Stimulated activated naive B cell treated with anti-CD40 and anti-IgM and Interleukin-4, amounts not matched to agents 10 μg/mL and 1 μg/mL and 100 μg/mL, for 72 hours (primary cell): Measurements from ENCODE around the gene SEMA3D.
A peak's percentile ranks its signal among the peaks of the same experiment; 100 is the strongest.

Source experiments
- ATAC-seq, 2 donors: fragments of 150-1000 bp; cut with Tn5 transposase; replicated peaks; 2 replicates each; pipeline ENCODE4 v1.10.0; 2021; ENCODE audit warnings: moderate library complexity in 1 of 2
- DNase-seq: peaks from one replicate; pipeline ENCODE4 v3.0.0; 2021
- H3K27ac Mint-ChIP-seq: one replicate; pipeline ENCODE4 v1.8.0; 2022; ENCODE audit warnings: mild to moderate bottlenecking, mixed read lengths
- H3K27me3 Mint-ChIP-seq, 2 donors: one replicate each; pipeline ENCODE4 v1.8.0; 2022; ENCODE audit warnings: mixed read lengths in 2 of 2
- H3K36me3 Mint-ChIP-seq, 2 donors: one replicate each; pipeline ENCODE4 v1.8.0; 2022; ENCODE audit warnings: mixed read lengths in 2 of 2, mild to moderate bottlenecking in 1 of 2
- H3K4me1 Mint-ChIP-seq, 2 donors: one replicate each; pipeline ENCODE4 v1.8.0; 2022; ENCODE audit warnings: mixed read lengths in 2 of 2, mild to moderate bottlenecking in 1 of 2
- H3K4me3 Mint-ChIP-seq, 2 donors: one replicate each; pipeline ENCODE4 v1.8.0; 2022; ENCODE audit warnings: mild to moderate bottlenecking in 2 of 2, mixed read lengths in 2 of 2, moderate library complexity in 1 of 2
- H3K9me3 Mint-ChIP-seq, 2 donors: one replicate each; pipeline ENCODE4 v1.8.0; 2022; ENCODE audit warnings: mixed read lengths in 2 of 2, mild to moderate bottlenecking in 1 of 2

Gene SEMA3D

GRCh38 chr7:85186521-85187241, at the start of gene SEMA3D:
Gene SEMA3D (minus strand): TSS chr7:85187056. CDS start chr7:85121891, 65,165 bp downstream.
- H3K27me3 Mint-ChIP-seq = peaks cover 44 to 49% of the 10 kb centered on the region in 2 donors
- no peaks in the 10 kb centered on the region for H3K36me3 Mint-ChIP-seq
- peak within 1 kb of the TSS; percentile 88 to 95 for H3K4me3 Mint-ChIP-seq
- DNase-seq (peak; percentile 73), ATAC-seq (peak; percentile 94 to 95)
- H3K27ac Mint-ChIP-seq = peak within 1 kb of the TSS; percentile 75
- peaks cover 22 to 29% of the 10 kb centered on the region in 2 donors for H3K4me1 Mint-ChIP-seq
- H3K9me3 Mint-ChIP-seq = no peaks in the 10 kb centered on the region

GRCh38 chr7:85234730-85235129, 47.9 kb upstream of the SEMA3D start:
- Mint-ChIP-seq H3K4me3 (no peak overlapping the region), H3K4me1 (peaks cover 12 to 15% of the 10 kb centered on the region in 2 donors), H3K36me3 (peaks cover 2 to 8% of the 10 kb centered on the region in 2 donors), H3K27ac (no peak overlapping the region), H3K27me3 (no peaks in the 10 kb centered on the region), H3K9me3 (peaks cover 5 to 8% of the 10 kb centered on the region in 2 donors)
- no peak for ATAC-seq
- no peak for DNase-seq

- Mint-ChIP-seq H3K36me3 (peaks cover 2 to 8% of the 10 kb centered on the region in 2 donors), H3K27ac (no peak overlapping the region), H3K4me3 (no peak overlapping the region), H3K27me3 (no peaks in the 10 kb centered on the region), H3K4me1 (peaks cover 12 to 19% of the 10 kb centered on the region in 2 donors), H3K9me3 (peaks cover 5 to 7% of the 10 kb centered on the region in 2 donors)
- ATAC-seq (no peak), DNase-seq (no peak)
These were observed 45.2 kb upstream of the SEMA3D start for GRCh38 chr7:85232068-85232467.

GRCh38 chr7:85230623-85231022, 43.8 kb upstream of the SEMA3D start:
- H3K4me3 Mint-ChIP-seq = peak overlapping the region; percentile 11 to 43
- H3K27me3 Mint-ChIP-seq = no peaks in the 10 kb centered on the region
- DNase-seq = no peak
- peaks cover 12 to 19% of the 10 kb centered on the region in 2 donors for H3K4me1 Mint-ChIP-seq
- peaks cover 5 to 7% of the 10 kb centered on the region in 2 donors for H3K9me3 Mint-ChIP-seq
- ATAC-seq = peak; percentile 92 to 94
- peaks cover 2 to 8% of the 10 kb centered on the region in 2 donors for H3K36me3 Mint-ChIP-seq
- peak overlapping the region; percentile 1 for H3K27ac Mint-ChIP-seq

- Mint-ChIP-seq H3K9me3 (peaks cover 5 to 7% of the 10 kb centered on the region in 2 donors), H3K27ac (no peak overlapping the region), H3K4me1 (peaks cover 12 to 19% of the 10 kb centered on the region in 2 donors), H3K36me3 (peaks cover 2 to 8% of the 10 kb centered on the region in 2 donors), H3K4me3 (no peak overlapping the region), H3K27me3 (no peaks in the 10 kb centered on the region)
- ATAC-seq (no peak), DNase-seq (no peak)
These were observed 42.7 kb upstream of the SEMA3D start for GRCh38 chr7:85229544-85229943.

- ATAC-seq = no peak
- H3K4me1 Mint-ChIP-seq = peaks cover 9 to 19% of the 10 kb centered on the region in 2 donors
These were observed 39.7 kb upstream of the SEMA3D start for GRCh38 chr7:85226361-85227085.

GRCh38 chr7:85224171-85224570, 37.3 kb upstream of the SEMA3D start:
- H3K4me3 Mint-ChIP-seq = no peak overlapping the region
- ATAC-seq (no peak), DNase-seq (no peak)
- H3K9me3 Mint-ChIP-seq = no peaks in the 10 kb centered on the region
- no peak overlapping the region for H3K27ac Mint-ChIP-seq
- no peaks in the 10 kb centered on the region for H3K4me1 Mint-ChIP-seq
- no peaks in the 10 kb centered on the region for H3K36me3 Mint-ChIP-seq
- H3K27me3 Mint-ChIP-seq = no peaks in the 10 kb centered on the region

More at GRCh38 chr7:85226361-85227085, 39.7 kb upstream of the SEMA3D start:
- peaks cover 2 to 4% of the 10 kb centered on the region in 2 donors for H3K36me3 Mint-ChIP-seq
- peaks cover 0 to 5% of the 10 kb centered on the region in 2 donors for H3K9me3 Mint-ChIP-seq
- H3K27me3 Mint-ChIP-seq = no peaks in the 10 kb centered on the region
- H3K4me3 Mint-ChIP-seq = no peak overlapping the region
- no peak for DNase-seq
- no peak overlapping the region for H3K27ac Mint-ChIP-seq

- ATAC-seq (no peak), DNase-seq (no peak)
- Mint-ChIP-seq H3K36me3 (no peaks in the 10 kb centered on the region), H3K4me1 (no peaks in the 10 kb centered on the region), H3K27ac (no peak overlapping the region), H3K9me3 (no peaks in the 10 kb centered on the region), H3K27me3 (no peaks in the 10 kb centered on the region), H3K4me3 (no peak overlapping the region)
These were observed 35.7 kb upstream of the SEMA3D start for GRCh38 chr7:85222522-85222921.

- ATAC-seq (no peak), DNase-seq (no peak)
- Mint-ChIP-seq H3K4me1 (no peaks in the 10 kb centered on the region), H3K27me3 (no peaks in the 10 kb centered on the region), H3K9me3 (no peaks in the 10 kb centered on the region), H3K27ac (no peak overlapping the region), H3K4me3 (no peak overlapping the region), H3K36me3 (no peaks in the 10 kb centered on the region)
These were observed 34.9 kb upstream of the SEMA3D start for GRCh38 chr7:85221796-85222195.

GRCh38 chr7:85220651-85221050, 33.8 kb upstream of the SEMA3D start:
- Mint-ChIP-seq H3K27ac (no peak overlapping the region), H3K36me3 (no peaks in the 10 kb centered on the region), H3K4me3 (no peak overlapping the region), H3K9me3 (no peaks in the 10 kb centered on the region), H3K4me1 (no peaks in the 10 kb centered on the region), H3K27me3 (no peaks in the 10 kb centered on the region)
- DNase-seq (no peak), ATAC-seq (no peak)

- H3K9me3 Mint-ChIP-seq = no peaks in the 10 kb centered on the region
- no peak overlapping the region for H3K27ac Mint-ChIP-seq
- ATAC-seq = no peak
- no peak for DNase-seq
- H3K27me3 Mint-ChIP-seq = no peaks in the 10 kb centered on the region
- H3K4me3 Mint-ChIP-seq = no peak overlapping the region
- no peaks in the 10 kb centered on the region for H3K4me1 Mint-ChIP-seq
- no peaks in the 10 kb centered on the region for H3K36me3 Mint-ChIP-seq
These were observed 33.2 kb upstream of the SEMA3D start for GRCh38 chr7:85220023-85220422.

- no peak for ATAC-seq
- H3K4me1 Mint-ChIP-seq = no peaks in the 10 kb centered on the region
- no peaks in the 10 kb centered on the region for H3K27me3 Mint-ChIP-seq
- H3K4me3 Mint-ChIP-seq = no peak overlapping the region
- no peaks in the 10 kb centered on the region for H3K36me3 Mint-ChIP-seq
- no peak for DNase-seq
- no peak overlapping the region for H3K27ac Mint-ChIP-seq
- H3K9me3 Mint-ChIP-seq = no peaks in the 10 kb centered on the region
These were observed 30.2 kb upstream of the SEMA3D start for GRCh38 chr7:85217085-85217484.

GRCh38 chr7:85215098-85215497, 28.2 kb upstream of the SEMA3D start:
- Mint-ChIP-seq H3K27ac (no peak overlapping the region), H3K4me3 (no peak overlapping the region), H3K4me1 (no peaks in the 10 kb centered on the region), H3K36me3 (no peaks in the 10 kb centered on the region), H3K9me3 (no peaks in the 10 kb centered on the region), H3K27me3 (no peaks in the 10 kb centered on the region)
- peak in 1 of 2 donors; percentile 67 for ATAC-seq
- DNase-seq = no peak

GRCh38 chr7:85213500-85213899, 26.6 kb upstream of the SEMA3D start:
- ATAC-seq = no peak
- H3K4me3 Mint-ChIP-seq = no peak overlapping the region
- H3K36me3 Mint-ChIP-seq = no peaks in the 10 kb centered on the region
- H3K27me3 Mint-ChIP-seq = no peaks in the 10 kb centered on the region
- H3K27ac Mint-ChIP-seq = no peak overlapping the region
- no peaks in the 10 kb centered on the region for H3K9me3 Mint-ChIP-seq
- H3K4me1 Mint-ChIP-seq = no peaks in the 10 kb centered on the region
- DNase-seq = no peak

- H3K4me3 Mint-ChIP-seq = no peak overlapping the region
- H3K36me3 Mint-ChIP-seq = peaks cover 0 to 2% of the 10 kb centered on the region in 2 donors
- peaks cover 8 to 10% of the 10 kb centered on the region in 2 donors for H3K27me3 Mint-ChIP-seq
- no peak overlapping the region for H3K27ac Mint-ChIP-seq
- DNase-seq (no peak), ATAC-seq (no peak)
- peaks cover 0 to 4% of the 10 kb centered on the region in 2 donors for H3K9me3 Mint-ChIP-seq
- H3K4me1 Mint-ChIP-seq = no peaks in the 10 kb centered on the region
These were observed 18.9 kb upstream of the SEMA3D start for GRCh38 chr7:85205754-85206153.
